ENCODE data around the gene GSK3A. TPM values are rescaled to one million over a fixed set of nuclear protein-coding genes. Genes with fewer than 3 reads are reported as not detected.
A peak's percentile ranks its signal among the peaks of the same experiment; 100 is the strongest.

The GSK3A gene
- total RNA-seq, 4 donors from 2014 or later: 19.1 to 32.6 (median 24.6) TPM

DNA sequence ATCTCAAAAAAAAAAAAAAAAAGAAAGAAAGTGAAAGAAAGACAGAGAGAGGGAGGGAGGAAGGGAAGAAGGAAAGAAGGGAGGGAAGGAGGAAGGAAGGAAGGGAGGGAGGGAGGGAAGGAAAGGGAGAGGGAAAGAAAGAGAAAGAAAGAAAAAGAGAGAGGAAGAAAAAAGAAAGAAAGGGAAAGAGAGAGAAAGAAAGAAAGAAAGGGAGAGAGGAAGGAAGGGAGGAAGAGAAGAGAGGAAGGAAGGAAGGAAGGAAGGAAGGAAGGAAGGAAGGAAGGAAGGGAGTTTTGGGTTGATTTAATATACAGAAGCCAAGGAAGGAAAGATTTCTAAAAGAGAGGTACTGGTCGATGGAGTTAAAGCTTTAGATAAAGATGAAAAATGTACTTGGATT lies 53.7 kb downstream of the GSK3A start:
- Histone ChIP-seq H3K4me3 (replicated peaks in 1 of 3) (no peak overlapping the region), H3K4me1 (no peaks in the 10 kb centered on the region), H3K9me3 (no peaks in the 10 kb centered on the region), H3K36me3 (no peaks in the 10 kb centered on the region), H3K27me3 (no peaks in the 10 kb centered on the region), H3K27ac (no peak overlapping the region)
- no peak for TF ChIP-seq POLR2A (IDR thresholded peaks at IDR 0.05)
- TF ChIP-seq, protein P1, sequence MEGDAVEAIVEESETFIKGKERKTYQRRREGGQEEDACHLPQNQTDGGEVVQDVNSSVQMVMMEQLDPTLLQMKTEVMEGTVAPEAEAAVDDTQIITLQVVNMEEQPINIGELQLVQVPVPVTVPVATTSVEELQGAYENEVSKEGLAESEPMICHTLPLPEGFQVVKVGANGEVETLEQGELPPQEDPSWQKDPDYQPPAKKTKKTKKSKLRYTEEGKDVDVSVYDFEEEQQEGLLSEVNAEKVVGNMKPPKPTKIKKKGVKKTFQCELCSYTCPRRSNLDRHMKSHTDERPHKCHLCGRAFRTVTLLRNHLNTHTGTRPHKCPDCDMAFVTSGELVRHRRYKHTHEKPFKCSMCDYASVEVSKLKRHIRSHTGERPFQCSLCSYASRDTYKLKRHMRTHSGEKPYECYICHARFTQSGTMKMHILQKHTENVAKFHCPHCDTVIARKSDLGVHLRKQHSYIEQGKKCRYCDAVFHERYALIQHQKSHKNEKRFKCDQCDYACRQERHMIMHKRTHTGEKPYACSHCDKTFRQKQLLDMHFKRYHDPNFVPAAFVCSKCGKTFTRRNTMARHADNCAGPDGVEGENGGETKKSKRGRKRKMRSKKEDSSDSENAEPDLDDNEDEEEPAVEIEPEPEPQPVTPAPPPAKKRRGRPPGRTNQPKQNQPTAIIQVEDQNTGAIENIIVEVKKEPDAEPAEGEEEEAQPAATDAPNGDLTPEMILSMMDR (IDR thresholded peaks at IDR 0.05): no peak
- intact Hi-C loops (cut with DNase I): no loop called here
- 79 to 82% methylated on average over 1 of the region's 1 CpG for WGBS, 2 donors
- DNase-seq: no peak

DNA sequence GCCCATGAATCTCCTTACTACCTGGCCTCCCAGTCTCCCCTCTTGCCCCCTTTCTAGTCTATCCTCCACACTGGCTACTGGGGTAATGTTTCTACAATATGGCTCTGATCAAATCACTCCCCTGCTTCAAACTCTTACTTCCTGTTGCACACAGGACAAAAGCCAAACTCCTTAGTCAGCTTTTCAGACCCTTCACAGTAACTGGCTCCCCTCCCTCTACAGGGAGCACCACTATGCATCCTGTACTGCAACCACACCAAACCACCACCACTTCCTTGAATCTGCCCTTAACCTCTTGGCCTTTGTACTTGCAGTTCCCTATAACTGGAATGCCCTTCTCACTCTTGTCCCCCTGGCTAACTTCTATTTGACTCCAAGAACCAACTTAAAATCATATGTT lies 57.1 kb downstream of the GSK3A start:
- Histone ChIP-seq H3K27ac (no peak overlapping the region), H3K9me3 (no peaks in the 10 kb centered on the region), H3K4me1 (no peaks in the 10 kb centered on the region), H3K36me3 (no peaks in the 10 kb centered on the region), H3K4me3 (replicated peaks in 1 of 3) (no peak overlapping the region), H3K27me3 (no peaks in the 10 kb centered on the region)
- TF ChIP-seq, protein P1 (IDR thresholded peaks at IDR 0.05): no peak
- no peak for TF ChIP-seq POLR2A (IDR thresholded peaks at IDR 0.05)
- no peak for DNase-seq
- intact Hi-C loops (cut with DNase I): no loop called here

DNA sequence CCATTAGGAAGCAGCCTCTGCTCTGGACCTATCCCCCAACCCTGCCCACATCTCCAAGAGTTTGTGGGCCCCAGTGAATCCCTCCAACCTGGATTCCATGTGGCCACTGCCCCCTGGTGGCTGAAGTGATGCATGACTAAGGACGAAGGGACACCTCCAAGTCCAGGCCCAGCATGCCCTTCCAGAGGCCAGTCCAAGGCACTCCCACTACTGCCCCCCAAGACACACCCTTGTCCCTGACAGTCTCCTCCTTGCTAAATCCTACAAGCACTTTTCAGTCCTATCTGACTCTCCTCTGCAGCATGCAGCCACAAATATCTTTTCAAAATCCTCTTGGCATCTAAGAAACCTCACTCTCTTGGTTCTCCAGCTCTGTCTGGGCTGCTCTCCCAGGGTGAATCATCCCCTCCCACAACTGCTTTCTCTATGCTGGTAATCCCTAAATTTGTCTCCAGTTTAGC lies 58.0 kb downstream of the GSK3A start:
- Histone ChIP-seq H3K36me3 (no peaks in the 10 kb centered on the region), H3K27me3 (peaks cover 3% of the 10 kb centered on the region), H3K4me3 (replicated peaks in 1 of 3) (no peak overlapping the region), H3K9me3 (no peaks in the 10 kb centered on the region), H3K27ac (no peak overlapping the region), H3K4me1 (no peaks in the 10 kb centered on the region)
- intact Hi-C loops (cut with DNase I): no loop called here
- DNase-seq: peak; percentile 61 to 62
- WGBS, 2 donors: 0 to 9% methylated on average over 1 of the region's 1 CpG
- TF ChIP-seq POLR2A (IDR thresholded peaks at IDR 0.05): no peak
- TF ChIP-seq, protein P1 (IDR thresholded peaks at IDR 0.05): peak; percentile 36 to 74 (median 54)

Other genes starting within 250 kb of the GSK3A start
- under 1 TPM in 1 of 4 donors, not detected in 3; 0.13 TPM for gene ATP1A3, start 248.4 kb downstream of the GSK3A start, total RNA-seq
- 10 to 100 TPM; 12.0 to 24.2 (median 20.1) TPM for gene GRIK5, start 172.4 kb downstream of the GSK3A start, total RNA-seq
- 10 to 100 TPM; 16.0 to 22.8 (median 21.1) TPM for gene ZNF574, start 166.4 kb downstream of the GSK3A start, total RNA-seq
- under 1 TPM; 0.11 to 0.49 (median 0.15) TPM for gene POU2F2, start 110.2 kb downstream of the GSK3A start, total RNA-seq
- gene DEDD2, start 24.9 kb downstream of the GSK3A start, total RNA-seq: 10 to 100 TPM; 46.1 to 55.8 (median 50.2) TPM
- 1 to 10 TPM; 4.6 to 7.9 (median 6.8) TPM for gene ZNF526, start 22.3 kb downstream of the GSK3A start, total RNA-seq
- gene ERF, start 12.5 kb upstream of the GSK3A start, total RNA-seq: 10 to 100 TPM; 27.5 to 50.2 (median 39.2) TPM
- 10 to 100 TPM; 50.6 to 98.3 (median 56.9) TPM for gene CIC, start 26.6 kb upstream of the GSK3A start, total RNA-seq
- gene PRR19, start 59.5 kb upstream of the GSK3A start, total RNA-seq: under 1 TPM in 2 of 4 donors, not detected in 2; 0.27 to 0.45 TPM
- gene PAFAH1B3, start 60.0 kb upstream of the GSK3A start, total RNA-seq: 10 to 100 TPM in 3 of 4 donors, 1 to 10 TPM in 1; 6.0 to 23.7 (median 19.1) TPM
- 1 to 10 TPM in 1 of 4 donors, not detected in 3; 2.8 TPM for gene TMEM145, start 70.7 kb upstream of the GSK3A start, total RNA-seq
- gene MEGF8, start 83.0 kb upstream of the GSK3A start, total RNA-seq: 100 to 1,000 TPM in 1 of 4 donors, 10 to 100 TPM in 3; 12.5 to 150 (median 35.7) TPM
- gene CNFN, start 147.7 kb upstream of the GSK3A start, total RNA-seq: 1 to 10 TPM in 1 of 4 donors, not detected in 3; 1.0 TPM
- 10 to 100 TPM in 1 of 4 donors, 1 to 10 TPM in 3; 4.0 to 10.0 (median 7.4) TPM for gene LIPE, start 184.8 kb upstream of the GSK3A start, total RNA-seq
- not detected for gene CXCL17, start 200.3 kb upstream of the GSK3A start, total RNA-seq